ENCODE measurements around the gene WFDC9. TPM values are rescaled to one million over a fixed set of nuclear protein-coding genes. Genes with fewer than 3 reads are reported as not detected.

The WFDC9 gene
- total and polyA plus RNA-seq, 7 donors: not detected

- Histone ChIP-seq H3K27ac (no peak overlapping the region), H3K36me3 (no peaks in the 10 kb centered on the region), H3K9me3 (no peaks in the 10 kb centered on the region), H3K27me3 (no peaks in the 10 kb centered on the region), H3K4me1 (no peaks in the 10 kb centered on the region), H3K4me3 (no peak overlapping the region)
- no peak for DNase-seq
- TF ChIP-seq EP300 (IDR thresholded peaks at IDR 0.05) (no peak), CTCF (IDR thresholded peaks at IDR 0.05) (no peak), POLR2A (IDR thresholded peaks at IDR 0.05) (no peak), POLR2AphosphoS5 (IDR thresholded peaks at IDR 0.05) (no peak)
- intact Hi-C loops (cut with DNase I): no loop called here
- WGBS, 2 donors: 90 to 92% methylated on average over 1 of the region's 1 CpG
Measured at GRCh38 chr20:45636513-45636912, 5.4 kb upstream of the WFDC9 start.

GRCh38 chr20:45630371-45630770 is 713 bp downstream of the WFDC9 start:
- no peaks in the 10 kb centered on the region for H3K27me3 ChIP-seq
- no peaks in the 10 kb centered on the region for H3K9me3 ChIP-seq
- no peak overlapping the region for H3K27ac ChIP-seq
- H3K36me3 ChIP-seq: no peaks in the 10 kb centered on the region
- no peak for TF ChIP-seq EP300 (IDR thresholded peaks at IDR 0.05)
- TF ChIP-seq CTCF (IDR thresholded peaks at IDR 0.05): no peak
- TF ChIP-seq POLR2AphosphoS5 (IDR thresholded peaks at IDR 0.05): no peak
- TF ChIP-seq POLR2A (IDR thresholded peaks at IDR 0.05): no peak
- H3K4me1 ChIP-seq: peaks cover 0 to 4% (median 0%) of the 10 kb centered on the region in 4 donors
- H3K4me3 ChIP-seq: no peak overlapping the region
- intact Hi-C loops (cut with DNase I): no loop called here
- DNase-seq: no peak

GRCh38 chr20:45629496-45630100 is 1.5 kb downstream of the WFDC9 start, which contains the start of gene WFDC10A:
TSS of gene WFDC10A (plus strand) at chr20:45629739. CDS start at chr20:45629814, 75 bp downstream.
- TF ChIP-seq EP300 (IDR thresholded peaks at IDR 0.05) (no peak), POLR2A (IDR thresholded peaks at IDR 0.05) (no peak), POLR2AphosphoS5 (IDR thresholded peaks at IDR 0.05) (no peak), CTCF (IDR thresholded peaks at IDR 0.05) (peak; percentile 13 to 58 (median 20))
- Histone ChIP-seq H3K4me3 (no peak within 1 kb of the TSS), H3K27me3 (no peaks in the 10 kb centered on the region), H3K27ac (no peak within 1 kb of the TSS), H3K9me3 (no peaks in the 10 kb centered on the region), H3K36me3 (no peaks in the 10 kb centered on the region), H3K4me1 (peaks cover 0 to 4% (median 0%) of the 10 kb centered on the region in 4 donors)
- intact Hi-C loops (cut with DNase I): no loop called here
- no peak for DNase-seq
- WGBS, 2 donors: 11 to 12% methylated on average over 9 of the region's 9 CpGs

GRCh38 chr20:45626540-45626939 is 4.5 kb downstream of the WFDC9 start:
- H3K27ac ChIP-seq: no peak overlapping the region
- H3K36me3 ChIP-seq: no peaks in the 10 kb centered on the region
- no peak overlapping the region for H3K4me3 ChIP-seq
- 75 to 84% methylated on average over 2 of the region's 2 CpGs for WGBS, 2 donors
- intact Hi-C loops (cut with DNase I): no loop called here
- no peak for DNase-seq
- H3K27me3 ChIP-seq: no peaks in the 10 kb centered on the region
- H3K9me3 ChIP-seq: peaks cover 0 to under 1% (median 0%) of the 10 kb centered on the region in 4 donors
- no peak for TF ChIP-seq POLR2A (IDR thresholded peaks at IDR 0.05)
- no peak for TF ChIP-seq CTCF (IDR thresholded peaks at IDR 0.05)
- no peak for TF ChIP-seq POLR2AphosphoS5 (IDR thresholded peaks at IDR 0.05)
- TF ChIP-seq EP300 (IDR thresholded peaks at IDR 0.05): no peak
- H3K4me1 ChIP-seq: peaks cover 0 to 4% (median 0%) of the 10 kb centered on the region in 4 donors

GRCh38 chr20:45621593-45621992 is 9.5 kb downstream of the WFDC9 start:
- Histone ChIP-seq H3K4me1 (no peaks in the 10 kb centered on the region), H3K27ac (no peak overlapping the region), H3K9me3 (peaks cover 0 to 2% (median 0%) of the 10 kb centered on the region in 4 donors), H3K4me3 (no peak overlapping the region), H3K27me3 (no peaks in the 10 kb centered on the region), H3K36me3 (no peaks in the 10 kb centered on the region)
- intact Hi-C loops (cut with DNase I): no loop called here
- 21 to 74% methylated on average over 2 of the region's 2 CpGs for WGBS, 2 donors
- DNase-seq: no peak
- TF ChIP-seq POLR2A (IDR thresholded peaks at IDR 0.05): no peak
